Measurements from ENCODE around the gene PIBF1. TPM values are rescaled to one million over a fixed set of nuclear protein-coding genes. Genes with fewer than 3 reads are reported as not detected.

Gene PIBF1
- total and polyA plus RNA-seq, 5 donors from 2014 or later = 13.6 to 34.1 (median 19.8) TPM

DNA sequence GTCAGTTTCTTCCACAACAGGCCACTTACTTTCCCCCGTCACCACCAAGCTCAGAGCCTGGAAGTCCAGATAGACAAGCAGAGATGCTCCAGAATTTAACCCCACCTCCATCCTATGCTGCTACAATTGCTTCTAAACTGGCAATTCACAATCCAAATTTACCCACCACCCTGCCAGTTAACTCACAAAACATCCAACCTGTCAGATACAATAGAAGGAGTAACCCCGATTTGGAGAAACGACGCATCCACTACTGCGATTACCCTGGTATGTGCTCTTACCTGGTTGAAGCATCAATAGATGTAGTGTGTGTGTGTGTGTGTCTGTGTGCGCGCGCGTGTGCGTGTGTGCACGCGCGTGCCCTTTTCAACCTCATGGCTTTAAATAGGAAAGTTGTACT is 280.5 kb downstream of the PIBF1 start:
- no peaks in the 10 kb centered on the region for H3K9me3 Mint-ChIP-seq
- H3K4me3 ChIP-seq (ENCODE audit: low read depth, low read length) = no peak overlapping the region
- H3K27ac ChIP-seq (ENCODE audit: insufficient read depth, low read length, poor library complexity, severe bottlenecking) = no peak overlapping the region
- H3K36me3 Mint-ChIP-seq = peaks cover 5% of the 10 kb centered on the region
- H3K9me3 ChIP-seq (ENCODE audit: control insufficient read depth in 2 of 2, low read length in 2 of 2) = no peaks in the 10 kb centered on the region
- peaks cover 7 to 23% (median 17%) of the 10 kb centered on the region in 4 donors for H3K4me1 Mint-ChIP-seq
- no peak overlapping the region for H3K27ac Mint-ChIP-seq
- H3K27me3 Mint-ChIP-seq = peaks cover 40% of the 10 kb centered on the region
- peaks cover 14% of the 10 kb centered on the region for H3K4me1 ChIP-seq (ENCODE audit: control insufficient read depth, insufficient read depth, low read length, poor library complexity, severe bottlenecking)
- peaks cover 15% of the 10 kb centered on the region for H3K27me3 ChIP-seq (ENCODE audit: control insufficient read depth, insufficient read depth, low read length)
- H3K36me3 ChIP-seq (ENCODE audit: control insufficient read depth, insufficient read depth, low read length) = no peaks in the 10 kb centered on the region
- DNase-seq (no peak), ATAC-seq (ENCODE audit: low read depth in 2 of 2) (no peak)
- H3K4me3 Mint-ChIP-seq = peak overlapping the region in 1 of 4 donors; percentile 68

DNA sequence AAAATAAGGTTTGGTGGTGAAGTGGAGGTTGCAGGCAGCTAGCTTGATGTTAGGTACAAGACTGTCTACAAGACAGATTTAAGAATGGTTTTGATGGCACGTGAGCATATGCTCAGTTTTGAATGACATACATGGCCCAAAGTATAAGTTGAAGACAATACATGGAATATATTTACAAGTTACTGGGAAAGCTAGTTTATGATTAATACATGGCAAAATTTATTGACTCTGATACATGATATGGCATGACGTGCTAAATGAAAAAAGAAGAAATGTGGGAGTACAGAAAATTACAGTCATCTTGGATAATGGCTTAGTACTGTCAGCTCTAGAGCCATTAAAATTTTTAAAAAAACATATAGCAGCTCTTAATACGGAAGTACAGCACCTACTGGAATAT is 281.2 kb downstream of the PIBF1 start:
- H3K9me3 ChIP-seq (ENCODE audit: control insufficient read depth in 2 of 2, low read length in 2 of 2) = no peaks in the 10 kb centered on the region
- peaks cover 7 to 20% (median 14%) of the 10 kb centered on the region in 4 donors for H3K4me1 Mint-ChIP-seq

DNA sequence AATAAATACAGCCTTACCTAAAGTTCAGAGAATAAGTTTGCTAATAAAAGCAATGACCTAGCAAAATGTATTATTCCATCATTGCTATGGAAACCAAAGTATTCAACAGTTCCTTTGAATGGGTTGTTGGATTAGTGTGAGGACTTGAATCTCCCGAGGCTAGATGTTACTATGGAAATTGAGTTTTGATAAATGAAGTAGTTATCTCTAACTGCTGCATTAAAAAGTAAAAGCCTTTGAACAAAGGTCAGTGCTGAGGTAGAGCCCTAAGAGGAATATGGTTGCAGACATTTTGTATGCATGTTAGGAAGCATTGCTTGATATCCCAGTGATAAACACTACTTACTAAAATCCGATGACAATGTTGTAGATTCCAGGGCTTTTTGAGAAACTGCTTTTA is 283.1 kb downstream of the PIBF1 start:
- DNase-seq (no peak), ATAC-seq (ENCODE audit: low read depth in 2 of 2) (no peak)
- no peak overlapping the region for H3K4me3 ChIP-seq (ENCODE audit: low read depth, low read length)
- Mint-ChIP-seq H3K9me3 (no peaks in the 10 kb centered on the region), H3K27me3 (peaks cover 20% of the 10 kb centered on the region), H3K36me3 (peaks cover 5% of the 10 kb centered on the region), H3K4me1 (peaks cover 0 to 9% (median 7%) of the 10 kb centered on the region in 4 donors), H3K27ac (no peak overlapping the region), H3K4me3 (no peak overlapping the region)
- H3K9me3 ChIP-seq (ENCODE audit: control insufficient read depth in 2 of 2, low read length in 2 of 2) = no peaks in the 10 kb centered on the region
- H3K27ac ChIP-seq (ENCODE audit: insufficient read depth, low read length, poor library complexity, severe bottlenecking) = no peak overlapping the region
- H3K36me3 ChIP-seq (ENCODE audit: control insufficient read depth, insufficient read depth, low read length) = no peaks in the 10 kb centered on the region
- H3K4me1 ChIP-seq (ENCODE audit: control insufficient read depth, insufficient read depth, low read length, poor library complexity, severe bottlenecking) = peaks cover 3% of the 10 kb centered on the region
- peaks cover 4% of the 10 kb centered on the region for H3K27me3 ChIP-seq (ENCODE audit: control insufficient read depth, insufficient read depth, low read length)

More for the DNA sequence above, 281.2 kb downstream of the PIBF1 start:
- DNase-seq = no peak
- ATAC-seq (ENCODE audit: low read depth in 2 of 2) = no peak
- H3K27me3 ChIP-seq (ENCODE audit: control insufficient read depth, insufficient read depth, low read length) = peaks cover 8% of the 10 kb centered on the region
- H3K9me3 Mint-ChIP-seq = no peaks in the 10 kb centered on the region
- peaks cover 5% of the 10 kb centered on the region for H3K36me3 Mint-ChIP-seq
- H3K27me3 Mint-ChIP-seq = peaks cover 33% of the 10 kb centered on the region
- H3K4me3 ChIP-seq (ENCODE audit: low read depth, low read length) = no peak overlapping the region
- no peak overlapping the region for H3K27ac Mint-ChIP-seq
- H3K27ac ChIP-seq (ENCODE audit: insufficient read depth, low read length, poor library complexity, severe bottlenecking) = no peak overlapping the region
- H3K4me1 ChIP-seq (ENCODE audit: control insufficient read depth, insufficient read depth, low read length, poor library complexity, severe bottlenecking) = peaks cover 14% of the 10 kb centered on the region
- H3K4me3 Mint-ChIP-seq = no peak overlapping the region
- H3K36me3 ChIP-seq (ENCODE audit: control insufficient read depth, insufficient read depth, low read length) = no peaks in the 10 kb centered on the region

DNA sequence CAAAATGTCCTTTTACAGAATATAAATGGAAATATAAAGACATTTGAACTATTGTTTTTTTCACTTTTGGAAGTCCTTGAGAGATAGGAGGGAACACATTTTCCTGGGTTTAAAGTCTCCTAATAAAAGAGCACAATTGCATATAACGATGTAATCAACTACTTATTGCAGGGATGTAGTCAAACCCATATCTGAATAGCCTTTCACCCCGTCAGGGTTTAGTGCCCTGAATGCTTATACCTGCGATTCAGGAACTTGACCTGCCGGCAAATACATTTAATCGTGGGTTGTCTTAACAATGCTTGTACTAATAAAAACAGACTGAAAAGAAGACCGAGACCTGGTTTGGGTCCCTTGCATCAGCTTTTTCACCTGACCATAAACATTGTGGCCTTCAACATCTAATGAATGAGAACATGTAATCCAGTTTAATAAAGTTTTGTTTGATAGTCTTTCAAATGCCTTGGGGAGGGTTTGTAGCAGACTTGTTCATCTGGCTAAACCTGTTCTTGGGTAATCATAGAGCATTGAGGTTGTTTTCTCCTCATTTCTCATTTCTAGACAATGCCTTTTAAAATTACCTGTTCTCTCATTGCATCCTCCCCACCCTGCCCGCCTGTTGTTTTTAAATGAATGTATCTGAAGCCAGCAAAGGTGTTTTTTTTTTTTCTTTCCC is 283.9 kb downstream of the PIBF1 start:
- Histone ChIP-seq H3K36me3 (ENCODE audit: control insufficient read depth, insufficient read depth, low read length) (no peaks in the 10 kb centered on the region), H3K27me3 (ENCODE audit: control insufficient read depth, insufficient read depth, low read length) (peaks cover under 1% of the 10 kb centered on the region), H3K9me3 (ENCODE audit: control insufficient read depth in 2 of 2, low read length in 2 of 2) (no peaks in the 10 kb centered on the region), H3K27ac (ENCODE audit: insufficient read depth, low read length, poor library complexity, severe bottlenecking) (no peak overlapping the region), H3K4me1 (ENCODE audit: control insufficient read depth, insufficient read depth, low read length, poor library complexity, severe bottlenecking) (no peaks in the 10 kb centered on the region), H3K4me3 (ENCODE audit: low read depth, low read length) (no peak overlapping the region)
- Mint-ChIP-seq H3K36me3 (peaks cover 5% of the 10 kb centered on the region), H3K27me3 (peaks cover 12% of the 10 kb centered on the region), H3K4me1 (peaks cover 0 to 2% (median under 1%) of the 10 kb centered on the region in 4 donors), H3K27ac (no peak overlapping the region), H3K9me3 (no peaks in the 10 kb centered on the region), H3K4me3 (no peak overlapping the region)
- ATAC-seq (ENCODE audit: low read depth in 2 of 2) (no peak), DNase-seq (no peak)

Other genes with a start within 250 kb of the PIBF1 start
- 8.8 TPM for gene MZT1, start 54.5 kb upstream of the PIBF1 start, total RNA-seq
- 1 to 10 TPM; 6.1 to 8.0 (median 7.2) TPM for gene MZT1, start 54.5 kb upstream of the PIBF1 start, polyA plus RNA-seq
- gene BORA, start 54.2 kb upstream of the PIBF1 start, total RNA-seq = 7.0 TPM
- gene BORA, start 54.2 kb upstream of the PIBF1 start, polyA plus RNA-seq = 10 to 100 TPM in 3 of 4 donors, 1 to 10 TPM in 1; 9.2 to 13.1 (median 11.4) TPM
- gene DIS3, start 233 bp upstream of the PIBF1 start, total RNA-seq = 46.7 TPM
- 10 to 100 TPM; 15.1 to 19.3 (median 18.3) TPM for gene DIS3, start 233 bp upstream of the PIBF1 start, polyA plus RNA-seq

Measured in CD4-positive, CD25-positive, alpha-beta regulatory T cell (primary cell).